Uterus (tissue), 4 donors: ENCODE measurements around the gene DOK7. TPM values are rescaled to one million over a fixed set of nuclear protein-coding genes. Genes with fewer than 3 reads are reported as not detected.
"Not testable (repeated sequence)": the region's sequence is repeated elsewhere in the genome, so short reads cannot be mapped to it uniquely, and the experiment has no call there.

Experiments used
- DNase-seq, 2 donors: peaks; one replicate each; pipeline ENCODE4 v3.0.0-alpha.2; 2019 to 2020
- H3K27ac ChIP-seq, 2 donors: fragments of 200-600 bp; sonication (generic); 1 replicate in 1 of 2; 2 replicates in 1 of 2; pipeline ENCODE4 v1.5.1; 2016 to 2018
- H3K27me3 ChIP-seq, 2 donors: fragments of 200-600 bp; sonication (generic); one replicate each; pipeline ENCODE4 v1.5.1; 2018 to 2019; ENCODE audit warnings: control low read depth in 1 of 2
- H3K36me3 ChIP-seq, 2 donors: fragments of 200-600 bp; sonication (generic); one replicate each; pipeline ENCODE4 v1.5.1; 2019; ENCODE audit warnings: control low read depth in 1 of 2
- H3K4me1 ChIP-seq, 2 donors: fragments of 200-600 bp; sonication (generic); one replicate each; pipeline ENCODE4 v1.5.1; 2018 to 2019; ENCODE audit warnings: control low read depth in 1 of 2
- H3K4me3 ChIP-seq, 2 donors: fragments of 200-600 bp; sonication (generic); 1 replicate in 1 of 2; 2 replicates in 1 of 2; pipeline ENCODE4 v1.5.1; 2018 to 2019; ENCODE audit warnings: mild to moderate bottlenecking in 1 of 2
- H3K9me3 ChIP-seq, 2 donors: fragments of 200-600 bp; sonication (generic); one replicate each; pipeline ENCODE4 v1.5.1; 2019; ENCODE audit warnings: control low read depth in 1 of 2
- CTCF ChIP-seq, 4 experiments: fragments of 200-600 bp in 2 of 4; fragments of 450-650 bp in 2 of 4; sonication (generic) in 2 of 4; IDR thresholded peaks; one replicate each; pipeline ENCODE4 v1.5.1; 2016 to 2019; ENCODE audit warnings: antibody characterized with exemption in 4 of 4, mild to moderate bottlenecking in 2 of 4, moderate library complexity in 1 of 4
- POLR2A ChIP-seq, 2 donors: fragments of 450-650 bp; IDR thresholded peaks; one replicate each; pipeline ENCODE4 v1.6.1; 2016; ENCODE audit warnings: antibody characterized with exemption in 2 of 2, mild to moderate bottlenecking in 1 of 2, moderate library complexity in 1 of 2
- intact Hi-C: fragments of 100-400 bp; cut with DNase I; formaldehyde crosslinking; loops from one replicate; pipeline ENCODE4 v1.15.1; 2023; ENCODE audit warnings: low total_unique reads
- total RNA-seq, 4 donors: library from RNA; depleted of rRNA in 3 of 4; stranded (reverse); fragments of >200 nt in 3 of 4; gene quantifications; one replicate each; pipeline versions ENCODE4 v1.1.0 to v1.2.4, GENCODE V29; 2014 to 2023
- donor health status: DM: yes; HTN: yes; CAD: no.

The DOK7 gene
- total RNA-seq, 4 donors from 2014 or later = 0.26 to 3.9 (median 0.85) TPM; not detected in 1

GRCh38 chr4:3531318-3531878 lies 68.3 kb downstream of the DOK7 start:
- Histone ChIP-seq H3K4me3 (peak overlapping the region; percentile 77 to 86), H3K4me1 (peaks cover 0 to 11% of the 10 kb centered on the region in 2 donors), H3K36me3 (no peaks in the 10 kb centered on the region), H3K9me3 (no peaks in the 10 kb centered on the region), H3K27me3 (no peaks in the 10 kb centered on the region), H3K27ac (peak overlapping the region in 1 of 2 donors; percentile 13)
- DNase-seq = no peak
- intact Hi-C loops = loop anchor here (5.0 kb wide), 1 partner anchor 239 kb away; the partner anchor contains the start of gene RGS12
- TF ChIP-seq POLR2A (IDR thresholded peaks at IDR 0.05) (no peak), CTCF (IDR thresholded peaks at IDR 0.05) (no peak)

- Histone ChIP-seq H3K27ac (peak within 1 kb of the TSS; percentile 13 to 71), H3K9me3 (no peaks in the 10 kb centered on the region), H3K4me3 (peak within 1 kb of the TSS; percentile 77 to 86), H3K4me1 (peaks cover 0 to 11% of the 10 kb centered on the region in 2 donors), H3K36me3 (no peaks in the 10 kb centered on the region), H3K27me3 (no peaks in the 10 kb centered on the region)
- DNase-seq = peak; percentile 89 to 94
- TF ChIP-seq CTCF (IDR thresholded peaks at IDR 0.05) = no peak
- peak; percentile 86 to 93 for TF ChIP-seq POLR2A (IDR thresholded peaks at IDR 0.05)
- intact Hi-C loops = loop anchor here (5.0 kb wide), 1 partner anchor 240 kb away; the partner anchor contains the start of gene RGS12
These were observed 69.0 kb downstream of the DOK7 start, which contains the start of gene LRPAP1 for GRCh38 chr4:3531879-3532750. TSS of gene LRPAP1 (minus strand) at chr4:3532422. CDS start at chr4:3532412, 10 bp downstream.

DNA sequence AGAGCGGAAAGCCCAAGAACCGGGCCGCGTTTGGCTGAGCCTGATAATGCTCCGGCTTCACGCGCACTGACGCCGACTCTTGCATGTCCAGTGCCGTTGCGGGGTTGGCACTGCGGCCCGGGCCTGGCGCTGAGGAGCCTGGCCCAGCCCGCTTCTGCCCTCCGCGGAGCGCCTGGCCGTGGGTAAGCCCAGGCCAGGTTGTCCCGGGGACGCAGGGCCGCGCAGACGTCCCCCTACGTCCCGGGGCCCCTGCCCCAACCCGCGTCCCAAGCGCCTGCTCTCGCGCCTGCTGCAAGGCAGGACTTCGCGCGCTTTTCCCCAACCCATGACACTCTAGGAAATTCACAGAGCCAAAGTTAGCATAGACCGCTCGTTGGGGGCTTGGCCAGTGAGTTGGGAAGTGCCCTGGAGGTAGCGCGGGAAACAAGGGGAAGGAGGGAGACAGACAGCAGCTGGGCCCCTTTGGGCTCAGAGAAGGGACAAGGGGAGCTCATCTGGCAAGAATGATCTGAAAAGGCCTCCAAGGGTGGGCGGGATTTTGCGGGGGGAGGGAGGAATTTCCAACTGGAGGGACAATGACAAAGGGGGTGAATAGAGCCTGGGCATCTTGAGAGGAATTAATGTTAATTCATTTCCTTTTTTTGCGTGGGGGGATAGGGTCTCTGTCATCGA lies 69.8 kb downstream of the DOK7 start:
- H3K4me3 ChIP-seq = peak overlapping the region; percentile 77 to 86
- intact Hi-C loops = loop anchor here (5.0 kb wide), 1 partner anchor 241 kb away; the partner anchor contains the start of gene RGS12
- H3K36me3 ChIP-seq = no peaks in the 10 kb centered on the region
- TF ChIP-seq POLR2A (IDR thresholded peaks at IDR 0.05) (no peak), CTCF (IDR thresholded peaks at IDR 0.05) (no peak)
- H3K27ac ChIP-seq = peak overlapping the region in 1 of 2 donors; percentile 7
- no peak for DNase-seq
- H3K27me3 ChIP-seq = no peaks in the 10 kb centered on the region
- peaks cover 0 to 11% of the 10 kb centered on the region in 2 donors for H3K4me1 ChIP-seq
- H3K9me3 ChIP-seq = no peaks in the 10 kb centered on the region

DNA sequence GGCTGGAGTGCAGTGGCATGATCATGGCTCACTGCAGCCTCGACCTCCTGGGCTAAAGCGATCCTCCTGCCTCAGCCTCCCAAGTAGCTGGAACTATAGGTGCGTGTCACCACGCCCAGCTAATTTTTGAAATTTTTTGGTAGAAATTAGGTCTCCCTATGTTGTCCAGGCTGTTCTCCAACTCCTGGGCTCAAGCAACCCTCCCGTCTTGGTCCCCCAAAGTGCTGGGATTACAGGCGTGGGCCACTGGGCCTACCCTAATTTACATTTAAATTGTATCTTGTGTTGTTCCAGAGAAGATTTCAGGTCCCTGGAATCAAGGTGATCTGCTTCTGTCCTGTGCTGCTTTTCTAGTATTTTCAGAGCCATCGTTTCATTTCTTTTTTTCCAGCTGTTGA lies 70.3 kb downstream of the DOK7 start:
- Histone ChIP-seq H3K4me1 (peaks cover 0 to 11% of the 10 kb centered on the region in 2 donors), H3K4me3 (no peak overlapping the region), H3K36me3 (no peaks in the 10 kb centered on the region), H3K9me3 (no peaks in the 10 kb centered on the region), H3K27ac (no peak overlapping the region), H3K27me3 (no peaks in the 10 kb centered on the region)
- DNase-seq = no peak
- intact Hi-C loops = loop anchor here (5.0 kb wide), 1 partner anchor 241 kb away; the partner anchor contains the start of gene RGS12
- no peak for TF ChIP-seq CTCF (IDR thresholded peaks at IDR 0.05)
- TF ChIP-seq POLR2A (IDR thresholded peaks at IDR 0.05) = no peak

DNA sequence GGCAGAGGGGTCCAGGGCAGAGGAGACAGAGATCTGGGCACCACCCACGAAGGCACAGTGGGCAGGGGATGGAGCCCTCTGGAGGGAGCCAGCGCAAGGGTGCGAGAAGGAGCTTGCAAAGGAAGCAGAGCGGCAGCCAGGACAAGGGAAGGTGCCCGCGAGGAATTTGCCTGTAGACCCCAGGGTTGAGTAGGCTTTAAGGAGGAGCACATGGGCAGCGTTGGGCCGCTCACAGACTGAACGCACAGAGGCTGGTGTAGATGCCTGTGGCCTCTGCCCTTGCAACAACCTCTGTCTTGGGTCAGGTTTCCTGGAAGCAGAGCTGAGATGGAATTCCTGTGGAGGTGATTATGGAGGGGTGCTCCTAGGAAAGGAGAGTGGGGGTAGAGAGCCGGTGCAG lies 72.7 kb downstream of the DOK7 start:
- intact Hi-C loops, H3K4me3 ChIP-seq, H3K27me3 ChIP-seq, H3K27ac ChIP-seq, DNase-seq, H3K9me3 ChIP-seq, H3K4me1 ChIP-seq, H3K36me3 ChIP-seq: not testable (repeated sequence)

DNA sequence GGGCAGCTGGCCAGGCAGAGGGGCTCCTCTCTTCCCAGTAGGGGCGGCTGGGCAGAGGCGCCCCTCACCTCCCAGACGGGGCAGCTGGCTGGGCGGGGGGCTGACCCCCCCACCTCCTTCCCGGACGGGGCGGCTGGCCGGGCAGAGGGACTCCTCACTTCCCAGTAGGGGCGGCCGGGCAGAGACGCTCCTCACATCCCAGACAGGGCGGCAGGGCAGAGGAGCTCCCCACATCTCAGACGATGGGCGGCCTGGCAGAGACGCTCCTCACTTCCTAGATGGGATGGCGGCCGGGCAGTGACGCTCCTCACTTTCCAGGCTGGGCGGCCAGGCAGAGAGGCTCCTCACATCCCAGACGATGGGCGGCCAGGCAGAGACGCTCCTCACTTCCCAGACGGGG lies 75.8 kb downstream of the DOK7 start:
- H3K36me3 ChIP-seq = not testable (repeated sequence)

DNA sequence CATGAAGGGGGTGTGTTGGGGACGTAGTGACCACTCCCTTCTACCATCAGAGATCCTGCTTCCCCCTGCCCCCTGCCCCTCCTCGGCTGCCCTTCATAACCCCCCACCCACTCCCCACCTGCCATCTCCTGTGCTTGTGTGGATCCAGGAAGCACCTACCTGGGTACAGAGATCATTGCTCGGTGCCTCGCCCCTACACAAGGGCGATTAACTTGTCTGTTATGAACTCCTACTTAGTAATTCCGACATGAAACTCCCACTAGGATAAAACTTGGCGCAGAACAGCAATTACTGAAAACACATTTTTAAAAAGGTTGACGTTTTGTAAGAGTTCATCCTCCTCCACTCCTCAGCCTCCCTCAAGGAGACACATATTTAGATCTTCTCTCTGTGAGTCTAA lies 80.3 kb downstream of the DOK7 start:
- intact Hi-C loops, H3K27me3 ChIP-seq, H3K36me3 ChIP-seq, H3K4me3 ChIP-seq, DNase-seq, H3K27ac ChIP-seq, H3K4me1 ChIP-seq, H3K9me3 ChIP-seq: not testable (repeated sequence)

More for the DNA sequence above, 75.8 kb downstream of the DOK7 start:
- intact Hi-C loops, H3K9me3 ChIP-seq, DNase-seq, H3K4me3 ChIP-seq, H3K27me3 ChIP-seq, H3K4me1 ChIP-seq, H3K27ac ChIP-seq: not testable (repeated sequence)
